BE2C (cell line): Measurements from ENCODE around the gene OPRD1.

Experiments used
- DNase-seq: peaks from one replicate; pipeline ENCODE4 v3.0.0-alpha.2; 2020
- H3K27me3 ChIP-seq: fragments of 250-450 bp; sonication (Bioruptor Pico); 2 replicates; pipeline ENCODE4 v1.5.1; 2020; ENCODE audit warnings: mild to moderate bottlenecking
- H3K36me3 ChIP-seq: fragments of 250-450 bp; sonication (Bioruptor Pico); 2 replicates; pipeline ENCODE4 v1.5.1; 2020; ENCODE audit warnings: mild to moderate bottlenecking
- H3K4me1 ChIP-seq: fragments of 250-450 bp; sonication (Bioruptor Pico); 2 replicates; pipeline ENCODE4 v1.5.1; 2020
- H3K4me3 ChIP-seq: 2 replicates; pipeline ENCODE4 v1.5.1; 2011; ENCODE audit warnings: low read depth, low read length
- H3K9me3 ChIP-seq: fragments of 250-450 bp; sonication (Bioruptor Pico); 2 replicates; pipeline ENCODE4 v1.5.1; 2020
- TF ChIP-seq, protein P1 (sequence below): IDR thresholded peaks from 2 replicates; pipeline ENCODE4 v1.5.1; 2012; ENCODE audit warnings: mild to moderate bottlenecking, low read depth, low read length

OPRD1 gene

DNA sequence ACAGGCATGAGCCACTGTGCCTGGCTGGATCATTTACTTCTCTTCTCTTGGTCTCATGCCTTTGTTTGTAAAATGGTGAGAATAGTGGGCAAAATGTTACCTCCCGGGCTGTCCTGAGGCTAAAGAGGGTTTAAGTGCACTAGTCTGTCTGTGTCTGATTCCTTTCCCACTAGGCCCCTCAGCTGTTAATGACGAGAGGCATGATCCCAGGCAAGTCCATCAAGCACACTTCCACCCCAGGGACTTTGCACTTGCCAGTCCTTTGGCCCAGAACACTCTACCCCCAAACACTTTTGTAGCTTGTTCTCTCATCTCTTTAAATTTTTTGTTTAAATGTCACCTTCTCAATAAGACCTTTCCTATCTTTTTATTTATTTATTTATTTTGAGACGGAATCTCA, 88.6 kb downstream of the OPRD1 start:
- Histone ChIP-seq H3K27me3 (no peaks in the 10 kb centered on the region), H3K4me1 (no peaks in the 10 kb centered on the region), H3K9me3 (no peaks in the 10 kb centered on the region), H3K36me3 (no peaks in the 10 kb centered on the region), H3K4me3 (no peak overlapping the region)
- DNase-seq, result no peak
- TF ChIP-seq, protein P1, sequence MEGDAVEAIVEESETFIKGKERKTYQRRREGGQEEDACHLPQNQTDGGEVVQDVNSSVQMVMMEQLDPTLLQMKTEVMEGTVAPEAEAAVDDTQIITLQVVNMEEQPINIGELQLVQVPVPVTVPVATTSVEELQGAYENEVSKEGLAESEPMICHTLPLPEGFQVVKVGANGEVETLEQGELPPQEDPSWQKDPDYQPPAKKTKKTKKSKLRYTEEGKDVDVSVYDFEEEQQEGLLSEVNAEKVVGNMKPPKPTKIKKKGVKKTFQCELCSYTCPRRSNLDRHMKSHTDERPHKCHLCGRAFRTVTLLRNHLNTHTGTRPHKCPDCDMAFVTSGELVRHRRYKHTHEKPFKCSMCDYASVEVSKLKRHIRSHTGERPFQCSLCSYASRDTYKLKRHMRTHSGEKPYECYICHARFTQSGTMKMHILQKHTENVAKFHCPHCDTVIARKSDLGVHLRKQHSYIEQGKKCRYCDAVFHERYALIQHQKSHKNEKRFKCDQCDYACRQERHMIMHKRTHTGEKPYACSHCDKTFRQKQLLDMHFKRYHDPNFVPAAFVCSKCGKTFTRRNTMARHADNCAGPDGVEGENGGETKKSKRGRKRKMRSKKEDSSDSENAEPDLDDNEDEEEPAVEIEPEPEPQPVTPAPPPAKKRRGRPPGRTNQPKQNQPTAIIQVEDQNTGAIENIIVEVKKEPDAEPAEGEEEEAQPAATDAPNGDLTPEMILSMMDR, result no peak

DNA sequence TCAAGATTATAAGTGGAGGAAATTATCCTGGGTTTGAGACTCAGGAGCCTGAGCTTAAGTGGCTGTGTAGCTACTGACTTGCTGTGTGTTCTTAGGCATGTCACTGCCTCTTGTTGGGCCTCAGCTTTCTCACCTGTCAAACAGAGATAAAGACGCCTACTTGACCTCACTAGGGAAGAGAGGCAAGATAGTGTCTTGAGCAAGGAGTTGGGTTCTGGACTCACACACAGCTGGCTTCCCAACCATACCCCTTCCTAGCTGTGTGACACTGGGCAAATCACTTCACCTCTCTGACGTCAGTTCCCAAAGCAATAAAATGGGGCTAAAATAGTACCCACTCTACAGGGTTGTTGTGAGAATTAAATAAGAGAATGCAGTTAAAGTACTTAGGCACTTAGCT, 90.8 kb downstream of the OPRD1 start:
- DNase-seq, result no peak
- Histone ChIP-seq H3K36me3 (no peaks in the 10 kb centered on the region), H3K27me3 (no peaks in the 10 kb centered on the region), H3K4me1 (no peaks in the 10 kb centered on the region), H3K9me3 (no peaks in the 10 kb centered on the region), H3K4me3 (no peak overlapping the region)
- TF ChIP-seq, protein P1, result no peak

DNA sequence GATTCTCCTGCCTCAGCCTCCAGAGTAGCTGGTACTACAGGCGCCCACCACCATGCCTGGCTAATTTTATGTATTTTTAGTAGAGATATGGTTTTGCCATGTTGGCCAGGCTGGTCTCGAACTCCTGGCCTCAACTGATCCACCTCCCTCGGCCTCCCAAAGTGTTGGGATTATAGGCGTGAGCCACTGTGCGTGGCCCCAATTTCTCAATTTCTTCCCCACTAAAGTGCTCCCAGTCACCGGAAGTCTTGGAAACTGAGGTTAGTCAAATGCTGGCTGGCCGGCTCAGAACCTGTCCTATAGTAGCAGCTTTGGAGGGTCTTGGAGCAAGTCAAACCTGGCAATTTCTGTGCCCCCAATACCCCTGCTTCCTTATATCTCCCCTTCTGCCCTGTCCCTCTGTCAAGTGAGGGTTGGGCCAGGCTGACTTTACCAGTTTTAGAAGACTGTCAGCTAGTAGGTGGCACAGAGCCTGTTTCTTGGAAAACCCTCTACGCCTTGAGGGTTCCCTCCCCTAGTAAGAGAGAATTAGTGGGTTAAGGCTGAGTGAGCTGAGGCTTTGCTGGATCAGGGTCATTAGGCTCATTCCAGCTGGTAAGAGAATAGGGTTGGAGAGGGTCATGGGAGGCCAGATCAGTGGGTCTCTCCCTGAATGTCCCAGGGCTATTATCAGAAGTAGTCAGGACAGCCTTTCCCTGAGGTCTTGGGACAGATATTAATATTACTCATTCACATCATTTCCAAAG, 94.1 kb downstream of the OPRD1 start:
- Histone ChIP-seq H3K27me3 (no peaks in the 10 kb centered on the region), H3K4me3 (no peak overlapping the region), H3K4me1 (no peaks in the 10 kb centered on the region), H3K9me3 (no peaks in the 10 kb centered on the region), H3K36me3 (no peaks in the 10 kb centered on the region)
- TF ChIP-seq, protein P1, result no peak
- no peak for DNase-seq

DNA sequence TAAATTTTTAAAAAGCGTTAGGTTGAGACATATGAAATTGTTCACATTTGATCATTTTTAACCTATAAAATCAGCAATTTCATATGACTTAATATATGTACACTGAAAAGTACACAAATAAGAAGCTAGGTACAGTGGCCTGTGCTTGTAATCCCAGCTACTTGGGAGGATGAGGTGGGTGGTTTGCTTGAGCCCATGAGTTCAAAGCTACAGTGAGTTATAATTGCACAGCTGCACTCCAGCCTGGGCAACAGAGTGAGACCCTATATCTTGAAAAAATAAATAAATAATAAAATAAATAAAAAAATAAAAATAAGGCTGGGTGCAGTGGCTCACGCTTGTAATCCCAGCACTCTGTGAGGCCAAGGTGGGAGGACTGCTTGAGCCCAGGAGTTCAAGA, 97.2 kb downstream of the OPRD1 start:
- no peak overlapping the region for H3K4me3 ChIP-seq
- H3K27me3 ChIP-seq, result no peaks in the 10 kb centered on the region
- peaks cover 5% of the 10 kb centered on the region; the same call in 1 of the 2 replicates for H3K4me1 ChIP-seq
- H3K9me3 ChIP-seq, result no peaks in the 10 kb centered on the region
- no peaks in the 10 kb centered on the region for H3K36me3 ChIP-seq
- TF ChIP-seq, protein P1, result no peak
- no peak for DNase-seq

DNA sequence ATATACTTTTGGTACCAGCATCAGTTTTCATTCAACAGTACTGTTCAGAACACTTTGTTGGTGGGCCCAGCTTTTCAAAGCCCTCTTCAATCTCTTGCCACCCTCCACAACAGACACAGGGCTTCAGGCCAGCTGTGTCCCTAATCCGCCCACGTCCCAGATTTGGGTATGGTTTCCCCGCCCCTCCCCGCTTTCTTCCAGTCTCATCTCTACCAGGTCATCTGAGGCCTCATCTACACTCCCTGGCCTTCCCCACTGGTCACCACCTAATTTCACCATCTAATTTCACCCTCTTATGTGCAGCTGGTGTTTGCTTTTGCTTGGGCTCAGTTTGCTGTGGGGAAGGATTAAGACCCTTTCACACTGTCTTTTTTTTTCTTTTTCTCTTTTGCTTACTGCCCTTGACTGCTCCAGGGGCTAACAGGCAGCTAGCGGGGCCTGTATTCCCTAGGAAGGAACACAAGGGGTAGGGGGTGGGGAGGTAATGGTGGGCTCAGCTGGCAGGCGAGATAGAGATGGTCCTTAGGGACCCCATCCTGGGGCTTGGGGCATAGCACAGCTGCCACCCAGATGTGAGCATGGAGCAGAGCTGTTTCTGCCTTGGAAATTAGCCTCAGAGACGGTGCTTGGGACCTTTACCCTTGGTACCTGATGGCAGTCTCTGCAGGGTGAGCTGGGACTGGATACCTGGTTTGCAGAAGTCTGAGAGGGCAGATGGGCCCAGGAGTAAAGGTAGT, 98.6 kb downstream of the OPRD1 start:
- peaks cover 5% of the 10 kb centered on the region; the same call in 1 of the 2 replicates for H3K4me1 ChIP-seq
- H3K4me3 ChIP-seq, result no peak overlapping the region
- no peaks in the 10 kb centered on the region for H3K9me3 ChIP-seq
- no peaks in the 10 kb centered on the region for H3K27me3 ChIP-seq
- TF ChIP-seq, protein P1, result no peak
- DNase-seq, result peak; percentile 18
- no peaks in the 10 kb centered on the region for H3K36me3 ChIP-seq

DNA sequence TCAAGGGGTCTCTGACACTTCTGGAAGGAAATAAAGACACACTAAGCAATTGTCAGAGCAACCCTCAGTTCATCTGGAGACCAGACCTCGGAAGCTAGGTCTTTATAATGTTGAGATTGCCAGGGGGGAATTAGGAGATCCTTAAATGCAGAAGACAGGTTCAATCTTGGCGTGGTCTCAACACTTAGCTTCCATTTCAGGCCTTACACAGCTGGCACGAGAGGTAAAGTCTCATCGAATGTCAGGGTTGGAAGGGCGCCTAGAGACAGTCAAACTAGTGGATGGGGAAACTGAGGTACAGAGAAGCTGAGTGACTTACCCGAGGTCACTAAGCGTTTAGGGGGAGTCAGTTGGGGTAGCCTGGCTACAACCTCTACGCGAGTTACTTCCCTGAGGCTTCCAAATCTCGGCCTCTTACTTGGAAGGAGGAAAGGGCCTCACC, 101.8 kb downstream of the OPRD1 start:
- TF ChIP-seq, protein P1, result no peak

More for the DNA sequence above, 101.8 kb downstream of the OPRD1 start:
- H3K9me3 ChIP-seq, result no peaks in the 10 kb centered on the region
- no peaks in the 10 kb centered on the region for H3K36me3 ChIP-seq
- peak overlapping the region; percentile 46 for H3K4me3 ChIP-seq
- no peak for DNase-seq
- peaks cover 5% of the 10 kb centered on the region; the same call in 1 of the 2 replicates for H3K4me1 ChIP-seq
- H3K27me3 ChIP-seq, result no peaks in the 10 kb centered on the region
